HG03565 (cell line): Measurements from ENCODE around the gene MICAL3.

Source experiments
- ATAC-seq: cut with Tn5 transposase; IDR thresholded peaks from one replicate; pipeline ENCODE4 v1.9.1; 2021; ENCODE audit warnings: mild to moderate bottlenecking, moderate library complexity; ENCODE audit not compliant: unreplicated experiment

MICAL3 gene

DNA sequence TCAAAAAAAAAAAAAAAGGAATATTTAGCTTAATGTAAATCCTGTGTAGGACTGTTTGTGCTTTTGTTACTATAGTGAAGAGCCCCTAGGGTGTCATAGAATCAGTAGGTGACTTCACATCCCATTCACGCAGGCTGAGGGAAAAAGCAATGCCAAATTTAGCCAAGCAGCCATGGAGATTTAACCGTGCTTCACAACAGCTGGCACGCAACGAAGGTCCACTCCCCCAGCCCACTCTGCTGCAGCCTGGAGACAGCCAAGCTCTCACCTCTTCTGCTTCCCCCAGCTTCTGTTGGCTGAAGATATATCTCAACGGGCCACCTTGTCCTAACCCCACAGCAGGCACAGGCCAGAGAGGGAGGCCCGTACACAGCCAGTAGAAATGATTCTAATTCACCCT, 171.3 kb downstream of the MICAL3 start:
- no peak for ATAC-seq

DNA sequence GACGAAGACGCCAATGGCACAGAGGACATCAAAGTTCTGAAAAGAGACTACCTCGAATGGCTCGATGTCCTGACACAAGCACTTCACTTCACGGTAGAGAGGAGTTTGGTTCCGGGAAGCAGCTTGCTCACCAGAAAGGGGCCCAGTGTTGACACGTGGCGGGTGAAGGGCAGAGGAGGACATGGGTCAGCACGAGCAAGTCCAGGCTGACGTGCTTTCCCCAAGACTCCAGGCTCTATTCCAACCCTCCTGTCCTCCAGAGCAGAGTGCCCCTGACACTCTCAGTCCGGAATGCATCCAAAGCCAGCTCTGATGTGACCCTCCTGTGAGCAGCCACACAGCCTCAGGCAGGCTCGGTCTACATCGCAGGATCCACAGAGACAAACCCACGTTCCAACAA, 172.6 kb downstream of the MICAL3 start:
- no peak for ATAC-seq

DNA sequence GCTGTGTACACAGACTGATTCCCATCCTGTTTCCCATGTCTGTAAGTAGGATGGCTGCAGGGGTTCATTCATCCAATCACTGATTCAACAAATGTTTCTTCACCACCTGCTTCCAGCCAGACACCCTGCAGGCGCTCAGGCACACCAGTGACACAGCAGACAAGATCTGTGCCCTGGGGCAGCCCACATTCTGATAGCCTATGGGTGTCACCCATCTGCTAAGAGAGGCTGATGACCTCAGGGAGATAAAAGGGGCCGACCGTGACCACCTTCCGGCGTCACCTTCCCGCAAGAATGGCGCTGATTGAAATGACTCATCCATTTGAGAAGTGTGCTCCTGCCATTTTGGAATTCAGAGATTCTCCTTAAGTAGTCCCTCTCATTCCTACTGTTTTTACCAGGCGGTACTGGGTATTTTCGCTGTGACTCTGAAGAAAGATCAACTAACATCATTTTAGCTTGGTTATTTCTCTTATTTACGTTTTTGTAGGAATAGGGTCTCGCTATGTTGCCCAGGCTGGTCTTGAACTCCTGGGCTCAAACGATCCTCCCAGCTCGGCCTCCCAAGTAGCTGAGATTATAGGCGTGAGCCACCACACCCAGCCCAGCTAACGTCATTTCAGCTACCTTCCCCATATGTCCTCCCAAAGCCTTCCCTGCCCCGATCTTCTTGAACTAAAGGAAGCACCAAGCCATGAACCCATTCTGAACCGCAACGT, 176.8 kb downstream of the MICAL3 start:
- no peak for ATAC-seq

DNA sequence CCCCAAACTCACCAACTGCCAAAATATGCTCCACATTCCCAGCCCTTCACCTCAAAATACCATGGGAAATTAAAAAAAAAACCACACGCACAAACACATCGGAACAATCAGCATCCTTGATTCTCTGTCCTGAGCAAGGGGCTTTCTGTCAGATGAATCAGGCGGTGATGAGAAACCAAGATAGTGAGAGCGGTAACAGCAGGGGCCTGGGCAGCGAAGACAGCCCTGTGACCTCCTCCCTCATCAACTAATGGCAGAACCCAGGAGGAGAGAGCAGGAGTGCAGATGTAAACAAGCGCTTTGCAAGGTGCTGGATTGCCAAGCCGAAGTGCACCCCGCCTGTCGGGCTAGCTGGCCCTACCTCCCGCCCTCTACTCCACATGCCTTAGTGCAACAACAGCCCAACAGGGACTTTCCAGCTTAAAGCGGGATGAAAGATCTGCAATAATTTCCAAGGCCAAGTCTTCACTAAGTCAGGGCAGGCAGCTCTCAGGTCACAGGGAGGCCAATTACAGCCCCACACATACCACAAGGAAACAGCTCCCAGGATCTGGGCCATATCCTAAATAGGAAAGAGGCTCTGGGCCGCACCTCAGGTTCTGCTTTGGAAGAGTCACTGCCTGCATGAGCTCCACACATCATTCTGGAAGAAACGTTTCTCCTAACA, 177.9 kb downstream of the MICAL3 start:
- no peak for ATAC-seq

DNA sequence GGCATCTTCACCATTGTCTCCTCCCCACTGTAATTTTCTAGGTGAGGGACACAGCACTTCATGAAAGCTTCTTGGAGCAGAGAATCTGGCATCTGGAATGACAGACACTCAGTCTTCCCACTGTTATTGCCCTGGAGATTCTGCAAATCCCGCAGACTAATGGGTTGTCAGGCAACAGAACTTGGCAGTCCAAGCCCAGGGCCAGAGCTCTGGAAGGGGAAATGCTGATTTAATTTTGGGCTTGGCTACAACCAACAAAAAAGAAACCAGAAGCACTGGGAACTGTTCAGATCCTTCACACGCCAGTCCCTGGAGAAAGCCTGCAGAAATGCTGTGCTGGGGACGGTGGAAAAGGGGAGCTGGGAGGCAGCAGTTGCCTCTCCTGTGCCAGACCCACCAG, 178.6 kb downstream of the MICAL3 start:
- ATAC-seq, result no peak

DNA sequence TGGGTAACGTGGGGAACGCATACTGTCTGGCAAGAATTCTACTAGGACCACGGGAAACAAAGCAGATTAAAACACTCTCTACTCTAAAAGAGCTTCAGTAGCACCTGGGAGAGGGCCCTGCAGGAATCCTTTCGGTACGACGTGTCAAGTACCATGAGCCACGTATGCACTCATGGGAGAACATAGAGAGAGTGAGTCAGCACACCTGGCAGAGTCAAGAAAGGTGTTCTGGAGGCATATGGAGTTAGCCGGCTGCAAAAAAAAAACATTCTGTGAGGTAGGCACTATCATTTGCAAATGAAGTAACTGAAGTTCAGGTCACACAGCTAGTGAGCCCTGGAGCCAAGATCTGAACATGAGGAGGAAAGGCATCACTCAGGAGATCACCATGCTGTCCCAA, 179.0 kb downstream of the MICAL3 start:
- no peak for ATAC-seq

DNA sequence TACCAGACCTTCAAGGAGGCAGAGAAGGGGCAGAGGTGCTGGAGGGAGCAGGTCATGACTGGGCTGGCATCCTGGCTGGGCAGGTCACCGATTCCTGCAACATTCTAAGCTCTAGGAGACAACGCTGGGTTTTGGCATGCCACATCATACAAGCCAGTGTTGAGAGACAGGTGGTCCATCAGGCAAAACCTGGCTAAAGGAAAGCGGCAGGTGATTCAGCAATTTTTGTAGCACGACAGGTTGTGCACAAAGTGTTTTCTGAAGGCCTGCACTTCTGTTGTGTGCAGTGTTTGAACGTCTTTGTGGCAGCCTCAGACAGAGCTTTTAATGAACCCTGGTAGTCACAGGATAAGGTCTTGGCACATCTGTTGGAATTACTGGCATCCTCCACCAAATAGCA, 180.2 kb downstream of the MICAL3 start:
- no peak for ATAC-seq

DNA sequence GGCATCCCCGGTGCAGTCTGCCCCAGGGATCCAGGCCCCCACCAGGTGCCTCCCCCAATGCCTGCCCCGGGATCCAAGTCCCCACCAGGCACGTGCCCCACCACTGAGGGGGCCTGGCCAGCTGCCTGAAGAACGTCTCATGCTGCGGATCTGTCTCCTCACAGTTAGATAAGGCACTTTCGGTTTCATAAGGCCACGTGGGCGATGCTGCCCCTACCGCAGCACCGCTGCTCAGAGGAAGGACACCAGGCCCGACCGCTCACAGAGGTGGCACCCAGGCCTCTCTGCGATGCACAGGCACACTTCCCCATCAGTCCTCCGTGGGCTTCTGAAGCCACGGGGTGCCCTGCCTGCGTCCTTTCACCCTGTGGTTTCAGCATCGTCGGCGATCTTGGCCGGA, 182.0 kb downstream of the MICAL3 start:
- ATAC-seq, result no peak

DNA sequence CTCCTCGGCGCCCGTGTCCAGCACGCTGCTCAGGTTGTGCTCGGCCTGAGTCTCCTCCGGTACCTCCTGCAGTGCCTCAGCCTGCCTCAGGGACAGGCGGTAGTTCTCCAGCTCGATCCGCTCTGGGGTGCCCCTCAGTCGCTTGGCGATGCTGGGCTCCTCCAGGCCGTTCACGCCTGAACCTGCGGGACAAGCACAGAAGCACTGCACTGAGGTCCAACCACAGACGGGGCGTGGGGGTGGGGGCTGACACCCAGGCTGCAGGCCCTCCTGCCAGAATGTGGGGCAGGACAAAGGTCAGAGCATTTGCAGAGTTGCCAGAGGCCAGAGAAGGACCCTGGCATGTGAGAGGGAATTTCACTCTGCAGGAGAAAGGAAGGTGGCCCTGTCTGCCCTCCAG, 182.5 kb downstream of the MICAL3 start:
- no peak for ATAC-seq

DNA sequence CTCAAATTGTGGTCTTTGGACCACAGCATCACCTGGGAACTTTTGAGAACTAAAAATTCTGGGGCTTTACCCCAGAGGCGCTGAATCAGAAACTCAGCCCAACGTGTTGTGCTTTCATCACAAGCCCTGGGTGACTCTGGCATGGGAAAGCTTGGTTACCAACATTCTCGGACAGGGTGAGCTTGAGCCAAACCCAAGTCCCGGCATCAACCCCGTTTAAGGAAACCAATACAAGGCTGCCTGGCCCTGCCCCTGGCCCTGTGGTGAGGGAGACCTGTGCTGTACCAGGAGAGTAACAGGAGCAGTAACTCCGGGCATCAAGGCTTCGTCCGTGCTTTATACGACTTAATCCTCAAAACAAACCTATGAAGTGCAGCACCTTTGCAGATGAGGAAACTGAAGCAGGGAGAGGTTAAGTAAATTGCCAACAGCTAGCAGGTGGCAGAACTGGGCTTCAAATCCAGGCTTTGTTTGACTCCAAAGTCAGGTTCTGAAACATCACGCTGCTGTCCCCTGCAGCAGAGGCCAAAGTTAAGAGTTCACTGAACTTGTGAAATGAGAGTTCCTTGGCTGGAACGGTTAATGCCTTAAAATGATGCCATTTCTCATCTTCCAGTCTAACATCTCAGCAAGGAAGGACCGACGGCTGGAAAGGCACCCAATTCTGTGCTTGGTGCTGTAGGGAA, 186.0 kb downstream of the MICAL3 start:
- ATAC-seq, result no peak

DNA sequence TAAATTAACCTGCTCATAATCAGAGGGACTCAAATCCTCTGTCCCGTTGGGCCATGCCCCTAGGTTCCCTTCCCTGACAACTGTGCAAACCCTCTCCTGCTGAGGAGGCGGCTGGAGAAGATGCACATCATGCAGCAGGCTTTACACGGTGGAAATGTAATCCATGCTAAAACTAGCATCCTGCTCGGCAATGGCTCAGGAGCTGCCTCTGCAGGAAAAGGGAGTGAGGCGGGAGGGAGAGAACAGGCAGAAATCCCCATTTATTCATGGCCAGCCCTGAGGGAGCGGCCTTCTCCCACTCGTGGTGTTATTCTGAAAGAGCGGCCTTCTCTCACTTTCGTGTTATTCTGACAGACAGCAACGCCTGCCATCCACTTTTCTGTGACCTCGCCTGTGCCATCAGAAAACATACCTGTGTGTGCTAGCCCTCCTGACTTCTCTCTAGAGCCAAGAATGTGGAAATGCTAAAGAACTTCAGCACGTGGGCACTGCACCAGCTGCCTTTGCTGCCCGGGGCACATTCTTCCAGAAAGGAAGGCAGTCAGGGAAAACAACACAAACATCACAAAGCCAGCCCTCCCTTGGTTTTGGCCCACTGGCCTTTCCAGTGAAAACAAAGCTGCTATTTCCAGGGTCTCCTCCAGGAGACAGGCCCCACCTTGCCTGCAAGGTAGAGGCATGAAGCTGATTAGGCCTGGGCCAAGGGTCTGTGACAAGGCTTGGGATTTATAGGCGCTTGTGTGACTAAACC, 187.2 kb downstream of the MICAL3 start:
- ATAC-seq, result no peak

DNA sequence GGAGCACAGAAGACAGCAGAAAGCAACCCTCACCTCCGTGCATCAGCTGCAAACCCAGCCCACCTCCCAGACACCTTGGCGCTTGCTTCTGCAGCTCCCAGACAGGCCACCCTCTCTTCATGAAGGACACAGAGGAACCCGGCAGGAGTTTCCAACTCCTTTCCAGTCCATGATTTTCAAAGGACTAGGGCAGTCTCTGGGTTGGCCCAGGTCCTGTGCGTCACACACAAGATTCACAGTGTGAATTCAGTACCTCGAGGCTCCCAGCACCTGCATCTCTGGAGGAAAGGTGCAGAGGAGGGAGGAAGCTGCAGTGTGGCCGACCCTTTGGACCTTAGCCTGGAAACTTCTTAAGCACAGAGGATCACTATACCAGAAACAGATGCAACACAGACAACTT, 189.1 kb downstream of the MICAL3 start:
- no peak for ATAC-seq

DNA sequence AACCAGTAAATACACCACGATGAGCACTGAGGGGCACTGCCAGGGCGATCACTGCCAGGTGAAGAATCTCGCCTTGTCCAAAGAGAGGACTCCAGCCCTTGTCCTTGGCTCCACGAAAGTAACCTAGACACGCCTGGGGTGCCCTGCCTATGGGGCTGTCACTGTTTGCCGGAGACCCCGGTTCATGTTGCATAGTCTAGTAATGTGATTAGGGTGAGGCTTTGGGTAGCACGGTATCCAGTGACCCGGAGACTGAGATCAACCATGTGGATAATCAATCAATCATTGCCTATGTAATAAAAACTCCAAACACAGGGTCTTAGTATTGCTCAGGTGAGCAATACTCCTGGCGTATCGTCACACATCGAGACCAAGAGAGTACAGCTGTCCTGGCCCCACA, 190.9 kb downstream of the MICAL3 start:
- ATAC-seq, result no peak

DNA sequence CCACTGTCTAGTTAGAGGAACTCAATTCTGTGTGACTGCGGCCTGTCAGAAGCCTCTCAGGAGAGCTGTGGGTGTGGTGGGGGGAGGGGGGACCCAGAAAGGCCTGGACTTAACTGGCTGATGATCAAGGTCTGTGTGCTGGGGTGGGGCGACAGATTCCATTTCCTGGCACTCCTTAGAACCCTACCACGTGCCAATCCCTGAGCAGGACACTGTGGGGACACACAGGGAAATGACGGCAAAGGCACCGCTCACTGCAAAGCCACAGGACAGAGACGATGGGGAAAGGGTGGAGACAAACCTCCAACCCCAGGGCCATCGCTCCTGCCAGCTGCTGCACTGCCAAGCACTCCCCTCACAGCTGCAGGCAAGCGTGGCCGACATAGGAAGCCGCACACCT, 191.7 kb downstream of the MICAL3 start:
- ATAC-seq, result no peak

DNA sequence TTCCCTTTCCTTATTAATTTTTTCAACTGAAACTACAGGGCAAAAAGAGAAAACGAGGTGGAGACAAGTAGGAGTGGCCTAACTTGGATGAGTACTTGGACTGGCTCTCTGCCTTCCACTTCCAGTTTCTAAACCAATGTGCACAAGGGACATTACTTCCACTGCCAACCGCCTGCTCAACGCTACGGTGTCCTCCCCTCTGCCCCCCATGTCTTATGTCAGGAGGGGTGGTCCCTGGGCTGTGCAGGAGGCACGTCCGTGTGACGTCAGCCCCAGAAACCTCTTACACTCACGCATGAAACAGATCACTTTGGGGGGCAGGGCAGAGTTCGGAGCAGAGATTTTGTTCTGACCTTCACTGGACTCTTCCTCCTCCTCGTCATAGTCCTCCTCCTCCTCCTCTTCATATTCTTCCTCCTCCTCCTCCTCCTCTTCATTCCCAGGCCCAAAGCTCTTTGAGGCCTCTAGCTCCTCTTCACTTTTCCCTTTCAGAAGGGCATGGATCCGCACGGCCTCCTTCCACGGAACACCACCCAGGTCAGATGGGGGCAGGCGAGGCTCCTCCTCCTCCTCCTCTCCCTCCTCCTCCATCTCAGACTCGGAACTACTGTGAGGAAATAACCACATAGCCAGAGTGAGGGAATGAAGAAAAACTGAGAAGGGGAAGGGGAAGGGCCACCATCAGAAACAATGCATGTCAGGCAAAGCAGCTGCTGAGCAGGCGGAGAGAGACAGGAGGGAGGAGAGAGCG, 192.7 kb downstream of the MICAL3 start:
- ATAC-seq, result no peak

DNA sequence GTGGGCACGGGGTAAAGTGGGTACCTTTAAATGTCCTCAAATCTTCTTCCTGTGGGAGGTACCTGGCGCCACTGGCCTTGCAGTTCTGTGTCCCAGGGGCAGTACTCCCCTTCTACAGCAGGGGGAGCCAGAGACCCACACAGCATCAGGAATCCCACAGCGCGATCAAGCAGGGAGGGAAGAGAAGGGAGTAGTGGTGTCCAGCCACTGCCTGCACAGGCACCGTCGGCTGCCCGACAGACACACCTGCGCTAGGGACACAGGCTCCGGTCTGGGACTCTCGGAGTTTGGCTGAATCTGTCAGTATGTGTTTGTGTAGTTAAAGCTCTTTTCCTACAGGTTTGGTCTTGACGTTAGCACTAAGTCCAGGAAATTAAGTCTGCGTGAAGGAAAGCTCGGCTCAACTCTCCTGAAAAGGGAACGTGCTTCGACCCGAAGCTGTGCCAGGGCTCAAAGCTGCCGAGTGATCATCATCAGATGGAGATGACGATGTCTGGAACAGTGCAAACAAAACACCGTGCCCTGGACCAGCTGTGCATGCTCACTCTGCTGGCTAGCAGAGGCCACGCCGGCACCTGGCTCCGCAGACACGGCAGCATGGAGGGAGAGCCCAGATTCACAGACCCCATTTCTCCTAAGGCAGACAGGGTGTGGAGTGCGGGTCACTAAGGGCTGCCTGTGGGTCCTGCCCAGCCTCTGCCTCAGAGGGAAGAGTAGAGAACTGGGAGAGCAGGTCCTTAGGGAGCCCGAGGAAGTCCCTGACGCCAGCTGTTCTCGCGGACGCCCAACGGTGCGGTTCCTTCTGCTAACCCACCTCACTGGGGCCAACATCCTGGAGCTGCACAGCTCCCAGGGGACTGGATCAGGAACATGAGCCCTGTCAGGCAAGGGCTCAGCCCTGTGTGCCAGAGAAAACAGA, 194.1 kb downstream of the MICAL3 start:
- ATAC-seq, result peak; percentile 56

DNA sequence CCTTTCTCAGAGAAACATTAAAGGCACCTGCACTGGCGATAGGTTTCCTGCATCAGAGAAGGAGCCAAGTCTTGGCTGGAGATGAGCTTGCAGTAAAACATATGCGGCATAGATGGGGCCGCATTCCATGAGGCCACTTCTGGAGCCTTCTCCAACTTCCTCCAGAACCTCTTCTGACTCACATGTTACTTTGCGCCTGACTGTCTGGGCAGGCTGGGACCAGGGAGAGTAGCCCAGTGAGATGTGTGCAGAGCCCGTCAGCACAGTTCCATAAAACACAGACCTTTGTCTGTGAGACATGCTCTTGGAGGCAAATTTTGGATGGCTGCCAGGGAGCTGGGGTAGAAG, 194.7 kb downstream of the MICAL3 start:
- ATAC-seq, result no peak

DNA sequence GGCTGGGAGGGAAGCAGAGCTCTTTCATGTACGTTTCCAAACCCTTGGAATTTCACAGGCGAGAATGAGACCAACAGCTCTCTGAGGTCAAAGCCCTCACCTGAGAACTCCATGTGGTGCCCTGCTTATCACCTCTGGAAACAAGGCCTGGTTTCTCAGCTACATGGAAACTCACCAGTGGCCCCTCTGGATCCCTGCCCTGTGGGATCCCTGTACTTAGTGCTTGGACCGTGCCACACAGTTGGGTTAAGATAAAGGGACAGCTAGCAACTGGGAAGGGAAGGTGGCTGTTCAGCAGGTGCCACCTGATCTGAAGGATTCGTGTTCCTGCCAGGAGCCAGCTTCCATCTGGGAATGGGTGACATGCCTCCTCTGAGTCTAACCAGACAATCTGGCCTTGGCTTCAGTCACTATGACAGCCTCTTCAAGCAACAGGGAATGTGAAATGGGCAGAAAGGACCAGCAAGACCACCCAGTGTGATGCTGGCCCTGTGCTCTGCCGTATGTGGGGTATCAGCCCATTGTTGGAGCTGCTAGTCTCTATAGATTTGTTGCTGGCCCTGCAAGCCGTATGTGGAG, 195.8 kb downstream of the MICAL3 start:
- no peak for ATAC-seq

DNA sequence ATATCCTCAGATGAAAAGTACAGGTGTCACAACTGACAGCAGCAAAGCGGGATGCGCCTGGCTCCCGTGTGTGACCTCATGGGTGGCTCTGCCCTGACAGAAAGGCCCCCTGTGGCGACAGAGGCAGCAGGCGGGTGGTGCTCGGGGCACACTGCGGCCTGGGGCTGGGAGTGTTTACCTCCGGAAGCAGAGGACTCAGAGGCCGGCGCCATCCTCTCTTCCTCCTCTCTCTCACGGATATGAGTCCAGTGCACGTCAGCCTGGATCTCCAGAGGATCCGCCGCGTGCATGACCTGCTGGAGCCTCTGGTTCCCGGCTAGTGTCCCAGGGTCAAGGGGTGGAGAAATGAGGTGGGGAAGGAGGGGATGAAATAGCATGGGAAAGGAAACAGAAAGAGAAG, 196.9 kb downstream of the MICAL3 start:
- no peak for ATAC-seq
